Colonic mucosa (tissue), 4 donors: Measurements from ENCODE around the gene PAX4. TPM values are rescaled to one million over a fixed set of nuclear protein-coding genes. Genes with fewer than 3 reads are reported as not detected.
"Not testable (repeated sequence)": the region's sequence is repeated elsewhere in the genome, so short reads cannot be mapped to it uniquely, and the experiment has no call there.

Source experiments
- DNase-seq: peaks from one replicate; pipeline ENCODE4 v3.0.0-alpha.2; 2020
- H3K27ac ChIP-seq: fragments of 200-600 bp; one replicate; pipeline ENCODE4 v1.8.0; 2021
- H3K27me3 ChIP-seq: fragments of 200-600 bp; one replicate; pipeline ENCODE4 v1.8.0; 2021
- H3K36me3 ChIP-seq: fragments of 200-600 bp; one replicate; pipeline ENCODE4 v1.8.0; 2021
- H3K4me1 ChIP-seq: fragments of 200-600 bp; one replicate; pipeline ENCODE4 v1.8.0; 2021; ENCODE audit warnings: mild to moderate bottlenecking
- H3K4me3 ChIP-seq: fragments of 200-600 bp; one replicate; pipeline ENCODE4 v1.8.0; 2021
- H3K9ac ChIP-seq, 2 donors: one replicate each; pipeline ENCODE4 v1.7.0; 2013; ENCODE audit warnings: control low read depth in 2 of 2, low read depth in 2 of 2, low read length in 2 of 2
- H3K9me3 ChIP-seq: fragments of 200-600 bp; one replicate; pipeline ENCODE4 v1.8.0; 2021
- intact Hi-C: fragments of 100-400 bp; cut with DNase I; formaldehyde crosslinking; loops from one replicate; pipeline ENCODE4 v1.14.1; 2022
- total RNA-seq, 2 donors: library from RNA; stranded (reverse); fragmentation: NEBNext Ultra II Directional in 1 of 2; extraction: Animal tissue kit (Norgen Biotek cat#: 25700) in 1 of 2; gene quantifications; one replicate each; pipeline ENCODE4 v1.2.1, GENCODE V29; 2021
- TF ChIP-seq, protein P1 (sequence below): fragments of 200-600 bp; IDR thresholded peaks from one replicate; pipeline ENCODE4 v1.8.0; 2022; ENCODE audit warnings: antibody characterized with exemption, mild to moderate bottlenecking
- donor health status: healthy.
- donor health status: DM: no; HTN: no; CAD: no.
- donor health status: DM: no; HTN: no; CAD: no.

Gene PAX4
- total RNA-seq, 2 donors from 2014 or later, result 0.67 to 0.88 TPM

DNA sequence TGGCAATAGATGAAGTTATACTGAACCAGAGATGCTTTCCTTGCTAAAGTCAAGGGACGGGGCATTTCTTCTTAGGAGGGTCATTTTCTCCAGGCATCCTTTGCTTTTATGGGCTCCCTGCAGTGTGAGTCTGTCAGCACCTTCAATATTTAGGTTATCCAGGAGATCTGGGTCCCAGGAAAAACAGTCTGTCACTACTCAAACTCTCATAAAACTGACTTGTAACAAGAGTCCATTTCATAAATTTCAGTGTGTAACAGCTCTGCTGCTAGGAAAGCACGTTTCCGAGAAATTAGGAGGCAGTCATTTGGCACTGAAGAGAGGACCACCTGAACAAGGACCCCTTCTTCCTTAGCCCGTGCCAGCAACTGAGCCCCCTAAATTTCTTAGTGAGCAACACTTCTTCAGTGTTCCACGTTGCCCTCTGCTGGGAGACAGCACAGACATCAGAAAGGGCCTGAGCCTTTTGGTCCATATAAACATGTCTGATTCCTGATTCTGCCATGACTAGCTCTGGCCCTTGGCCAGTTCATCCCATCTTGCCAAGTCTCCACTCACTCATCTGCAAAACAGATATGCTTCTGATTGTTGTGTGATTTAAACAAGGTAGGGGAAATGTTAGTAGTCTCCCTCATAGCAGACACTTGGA, 39.8 kb downstream of the PAX4 start:
- Histone ChIP-seq H3K36me3 (peaks cover 6% of the 10 kb centered on the region), H3K4me1 (no peaks in the 10 kb centered on the region), H3K27me3 (no peaks in the 10 kb centered on the region), H3K27ac (no peak overlapping the region), H3K9me3 (no peaks in the 10 kb centered on the region), H3K9ac (no peak overlapping the region), H3K4me3 (no peak overlapping the region)
- intact Hi-C loops, result no loop called here
- TF ChIP-seq, protein P1, sequence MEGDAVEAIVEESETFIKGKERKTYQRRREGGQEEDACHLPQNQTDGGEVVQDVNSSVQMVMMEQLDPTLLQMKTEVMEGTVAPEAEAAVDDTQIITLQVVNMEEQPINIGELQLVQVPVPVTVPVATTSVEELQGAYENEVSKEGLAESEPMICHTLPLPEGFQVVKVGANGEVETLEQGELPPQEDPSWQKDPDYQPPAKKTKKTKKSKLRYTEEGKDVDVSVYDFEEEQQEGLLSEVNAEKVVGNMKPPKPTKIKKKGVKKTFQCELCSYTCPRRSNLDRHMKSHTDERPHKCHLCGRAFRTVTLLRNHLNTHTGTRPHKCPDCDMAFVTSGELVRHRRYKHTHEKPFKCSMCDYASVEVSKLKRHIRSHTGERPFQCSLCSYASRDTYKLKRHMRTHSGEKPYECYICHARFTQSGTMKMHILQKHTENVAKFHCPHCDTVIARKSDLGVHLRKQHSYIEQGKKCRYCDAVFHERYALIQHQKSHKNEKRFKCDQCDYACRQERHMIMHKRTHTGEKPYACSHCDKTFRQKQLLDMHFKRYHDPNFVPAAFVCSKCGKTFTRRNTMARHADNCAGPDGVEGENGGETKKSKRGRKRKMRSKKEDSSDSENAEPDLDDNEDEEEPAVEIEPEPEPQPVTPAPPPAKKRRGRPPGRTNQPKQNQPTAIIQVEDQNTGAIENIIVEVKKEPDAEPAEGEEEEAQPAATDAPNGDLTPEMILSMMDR, result no peak
- no peak for DNase-seq

GRCh38 chr7:127571741-127572505, 46.0 kb downstream of the PAX4 start:
- Histone ChIP-seq H3K27ac (no peak overlapping the region), H3K4me1 (no peaks in the 10 kb centered on the region), H3K4me3 (no peak overlapping the region), H3K9ac (no peak overlapping the region), H3K36me3 (no peaks in the 10 kb centered on the region), H3K9me3 (no peaks in the 10 kb centered on the region), H3K27me3 (no peaks in the 10 kb centered on the region)
- TF ChIP-seq, protein P1, result no peak
- intact Hi-C loops, result no loop called here
- no peak for DNase-seq

GRCh38 chr7:127568034-127568433, 49.9 kb downstream of the PAX4 start:
- DNase-seq, H3K27me3 ChIP-seq, H3K9me3 ChIP-seq, H3K27ac ChIP-seq, H3K9ac ChIP-seq, H3K4me1 ChIP-seq, intact Hi-C loops, H3K36me3 ChIP-seq, H3K4me3 ChIP-seq: not testable (repeated sequence)

DNA sequence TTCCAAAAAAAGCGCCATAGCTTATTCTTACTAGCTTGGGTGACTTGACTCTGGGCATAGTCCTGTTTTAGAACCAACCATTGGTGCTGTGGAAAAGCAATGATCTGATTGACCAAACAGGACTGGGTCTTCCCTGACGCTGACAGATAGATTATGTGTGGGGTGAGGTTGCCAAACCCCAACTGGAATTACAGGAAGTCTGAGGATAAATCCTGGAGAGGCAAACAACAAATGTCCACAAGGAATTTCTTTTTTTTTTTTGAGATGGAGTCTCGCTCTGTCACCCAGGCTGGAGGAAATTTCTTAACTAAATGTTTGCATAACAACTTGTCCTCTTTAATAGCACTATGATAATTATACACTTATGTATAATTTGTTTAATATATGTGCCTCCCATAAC, 51.7 kb downstream of the PAX4 start:
- no peaks in the 10 kb centered on the region for H3K4me1 ChIP-seq
- H3K9ac ChIP-seq, result no peak overlapping the region
- H3K4me3 ChIP-seq, result no peak overlapping the region
- TF ChIP-seq, protein P1, result no peak
- no peaks in the 10 kb centered on the region for H3K27me3 ChIP-seq
- no peak for DNase-seq
- H3K9me3 ChIP-seq, result no peaks in the 10 kb centered on the region
- no peak overlapping the region for H3K27ac ChIP-seq
- no peaks in the 10 kb centered on the region for H3K36me3 ChIP-seq
- intact Hi-C loops, result no loop called here

Other genes starting within 250 kb of the PAX4 start
- 10 to 100 TPM; 27.0 to 32.4 TPM for gene ZNF800, start 225.4 kb downstream of the PAX4 start, total RNA-seq
- gene GCC1, start 32.5 kb downstream of the PAX4 start, total RNA-seq, result 10 to 100 TPM; 18.6 to 21.4 TPM
- 100 to 1,000 TPM; 150 to 178 TPM for gene ARF5, start 29.7 kb downstream of the PAX4 start, total RNA-seq
- gene FSCN3, start 24.4 kb downstream of the PAX4 start, total RNA-seq, result 1 to 10 TPM in 1 of 2 donors, not detected in 1; 1.3 TPM
- 100 to 1,000 TPM; 134 to 163 TPM for gene SND1, start 34.1 kb upstream of the PAX4 start, total RNA-seq